WI38 (cell line): ENCODE measurements around the gene PHAF1.

ENCODE experiments used
- H3K4me3 ChIP-seq: 2 replicates; pipeline ENCODE4 v1.5.1; 2011; ENCODE audit warnings: low read depth, mild to moderate bottlenecking, control low read depth, low read length
- CTCF ChIP-seq: IDR thresholded peaks from 2 replicates; pipeline ENCODE4 v1.5.1; 2012; ENCODE audit warnings: low read depth, mild to moderate bottlenecking, control low read depth, low read length

PHAF1 gene

GRCh38 chr16:67128887-67129286 lies 19.1 kb downstream of the PHAF1 start:
- TF ChIP-seq CTCF, result no peak
- H3K4me3 ChIP-seq, result no peak overlapping the region

GRCh38 chr16:67129422-67129821 lies 19.7 kb downstream of the PHAF1 start:
- H3K4me3 ChIP-seq, result no peak overlapping the region
- no peak for TF ChIP-seq CTCF

GRCh38 chr16:67137605-67138004 lies 27.9 kb downstream of the PHAF1 start:
- H3K4me3 ChIP-seq, result no peak overlapping the region
- TF ChIP-seq CTCF, result no peak

- H3K4me3 ChIP-seq, result no peak overlapping the region
- TF ChIP-seq CTCF, result no peak
Measured at GRCh38 chr16:67141391-67141790, 31.6 kb downstream of the PHAF1 start.

GRCh38 chr16:67142342-67142741 lies 32.6 kb downstream of the PHAF1 start:
- no peak for TF ChIP-seq CTCF
- H3K4me3 ChIP-seq, result no peak overlapping the region

- no peak for TF ChIP-seq CTCF
- no peak overlapping the region for H3K4me3 ChIP-seq
Measured at GRCh38 chr16:67144943-67145342, 35.2 kb downstream of the PHAF1 start.

GRCh38 chr16:67145746-67146145 lies 36.0 kb downstream of the PHAF1 start:
- no peak overlapping the region for H3K4me3 ChIP-seq

More at GRCh38 chr16:67145746-67146145, 36.0 kb downstream of the PHAF1 start:
- TF ChIP-seq CTCF, result no peak
